ENCODE data around the gene SP4.

SP4 gene

DNA sequence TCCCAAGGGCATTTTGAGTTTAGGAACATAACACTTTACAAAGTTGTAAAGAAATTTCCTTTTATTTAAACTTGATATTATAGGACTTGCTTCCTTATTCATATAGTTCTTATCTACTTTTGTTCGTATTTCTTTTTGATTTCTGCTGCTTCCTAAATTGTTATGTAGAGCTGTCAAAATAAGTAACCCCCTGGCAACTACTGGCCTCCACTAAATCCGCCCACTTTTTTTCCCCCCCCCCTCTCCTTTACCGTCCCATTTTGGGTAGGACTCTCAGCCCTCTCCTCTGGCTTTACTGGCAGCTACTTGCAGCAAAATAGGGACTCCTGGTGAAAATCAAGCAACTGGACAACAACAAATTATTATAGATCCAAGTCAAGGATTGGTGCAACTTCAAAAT lies 1.1 kb downstream of the SP4 start:
- POLR2A ChIA-PET, result interaction anchor here (0.8 kb wide), 1 partner anchor 649 kb away, joined by 3 read pairs; no protein-coding TSS in a partner anchor
- no peak for DNase-seq (ENCODE audit: extremely low spot score)
- CTCF ChIA-PET, result interaction anchor here (0.6 kb wide), 1 partner anchor 653 kb away, joined by 3 read pairs; no protein-coding TSS in a partner anchor
- TF ChIP-seq TARDBP (IDR thresholded peaks at IDR 0.05) (no peak), ARNT (IDR thresholded peaks at IDR 0.05) (no peak), PKNOX1 (IDR thresholded peaks at IDR 0.05) (no peak), BHLHE40 (IDR thresholded peaks at IDR 0.05; ENCODE audit: borderline replicate concordance) (no peak), SP1 (IDR thresholded peaks at IDR 0.05) (no peak), FOXM1 (IDR thresholded peaks at IDR 0.05; ENCODE audit: borderline replicate concordance) (no peak), SUZ12 (IDR thresholded peaks at IDR 0.05) (no peak), L3MBTL2 (conservative IDR thresholded peaks at IDR 0.05) (no peak), ELF4 (IDR thresholded peaks at IDR 0.05) (no peak), HDGF (IDR thresholded peaks at IDR 0.05; ENCODE audit: borderline replicate concordance) (no peak), FOXK2 (IDR thresholded peaks at IDR 0.05) (no peak), LEF1 (IDR thresholded peaks at IDR 0.05; ENCODE audit: borderline replicate concordance) (no peak), CTBP1 (IDR thresholded peaks at IDR 0.05; ENCODE audit: borderline replicate concordance) (no peak)

DNA sequence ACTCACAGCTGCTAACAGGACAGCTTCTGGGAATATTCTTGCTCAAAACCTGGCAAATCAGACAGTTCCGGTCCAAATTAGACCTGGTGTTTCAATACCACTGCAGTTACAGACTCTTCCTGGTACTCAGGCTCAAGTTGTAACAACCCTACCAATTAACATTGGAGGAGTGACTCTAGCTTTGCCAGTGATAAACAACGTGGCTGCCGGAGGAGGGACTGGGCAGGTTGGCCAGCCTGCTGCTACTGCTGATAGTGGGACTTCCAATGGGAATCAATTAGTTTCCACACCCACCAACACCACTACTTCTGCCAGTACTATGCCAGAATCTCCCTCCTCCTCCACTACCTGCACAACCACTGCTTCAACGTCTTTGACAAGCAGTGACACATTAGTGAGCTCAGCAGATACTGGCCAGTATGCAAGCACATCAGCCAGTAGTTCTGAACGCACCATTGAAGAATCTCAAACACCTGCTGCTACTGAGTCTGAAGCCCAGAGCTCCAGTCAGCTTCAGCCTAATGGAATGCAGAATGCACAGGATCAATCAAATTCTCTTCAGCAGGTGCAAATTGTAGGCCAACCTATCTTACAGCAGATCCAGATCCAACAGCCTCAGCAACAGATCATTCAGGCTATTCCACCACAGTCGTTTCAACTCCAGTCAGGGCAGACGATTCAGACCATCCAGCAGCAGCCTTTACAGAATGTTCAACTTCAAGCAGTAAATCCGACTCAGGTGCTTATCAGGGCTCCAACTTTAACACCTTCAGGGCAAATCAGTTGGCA lies 2.1 kb downstream of the SP4 start:
- CTCF ChIA-PET, result interaction anchor here (0.6 kb wide), 1 partner anchor 653 kb away, joined by 3 read pairs; no protein-coding TSS in a partner anchor
- TF ChIP-seq TARDBP (IDR thresholded peaks at IDR 0.05) (no peak), SUZ12 (IDR thresholded peaks at IDR 0.05) (no peak), NFRKB (IDR thresholded peaks at IDR 0.05) (no peak), PKNOX1 (IDR thresholded peaks at IDR 0.05) (no peak), ARNT (IDR thresholded peaks at IDR 0.05) (no peak)
- POLR2A ChIA-PET, result interaction anchor here (0.8 kb wide), 1 partner anchor 650 kb away, joined by 3 read pairs; no protein-coding TSS in a partner anchor
- no peak for DNase-seq (ENCODE audit: extremely low spot score)

- CTCF ChIA-PET, result no interaction called here
- POLR2A ChIA-PET, result no interaction called here
- DNase-seq (ENCODE audit: extremely low spot score), result no peak
- TF ChIP-seq FOXA1 (IDR thresholded peaks at IDR 0.05) (no peak), TARDBP (IDR thresholded peaks at IDR 0.05) (no peak), FOXK2 (IDR thresholded peaks at IDR 0.05) (no peak), L3MBTL2 (conservative IDR thresholded peaks at IDR 0.05) (no peak), HDGF (IDR thresholded peaks at IDR 0.05; ENCODE audit: borderline replicate concordance) (no peak), ARNT (IDR thresholded peaks at IDR 0.05) (no peak), BHLHE40 (IDR thresholded peaks at IDR 0.05; ENCODE audit: borderline replicate concordance) (no peak), ZNF384 (IDR thresholded peaks at IDR 0.05) (no peak), CTBP1 (IDR thresholded peaks at IDR 0.05; ENCODE audit: borderline replicate concordance) (no peak), LEF1 (IDR thresholded peaks at IDR 0.05; ENCODE audit: borderline replicate concordance) (no peak), FOXM1 (IDR thresholded peaks at IDR 0.05; ENCODE audit: borderline replicate concordance) (no peak), PKNOX1 (IDR thresholded peaks at IDR 0.05) (no peak), SUZ12 (IDR thresholded peaks at IDR 0.05) (no peak), NFRKB (IDR thresholded peaks at IDR 0.05) (no peak), SP1 (IDR thresholded peaks at IDR 0.05) (no peak), ELF4 (IDR thresholded peaks at IDR 0.05) (no peak)
Observed at GRCh38 chr7:21430575-21430954, 2.7 kb downstream of the SP4 start.

DNA sequence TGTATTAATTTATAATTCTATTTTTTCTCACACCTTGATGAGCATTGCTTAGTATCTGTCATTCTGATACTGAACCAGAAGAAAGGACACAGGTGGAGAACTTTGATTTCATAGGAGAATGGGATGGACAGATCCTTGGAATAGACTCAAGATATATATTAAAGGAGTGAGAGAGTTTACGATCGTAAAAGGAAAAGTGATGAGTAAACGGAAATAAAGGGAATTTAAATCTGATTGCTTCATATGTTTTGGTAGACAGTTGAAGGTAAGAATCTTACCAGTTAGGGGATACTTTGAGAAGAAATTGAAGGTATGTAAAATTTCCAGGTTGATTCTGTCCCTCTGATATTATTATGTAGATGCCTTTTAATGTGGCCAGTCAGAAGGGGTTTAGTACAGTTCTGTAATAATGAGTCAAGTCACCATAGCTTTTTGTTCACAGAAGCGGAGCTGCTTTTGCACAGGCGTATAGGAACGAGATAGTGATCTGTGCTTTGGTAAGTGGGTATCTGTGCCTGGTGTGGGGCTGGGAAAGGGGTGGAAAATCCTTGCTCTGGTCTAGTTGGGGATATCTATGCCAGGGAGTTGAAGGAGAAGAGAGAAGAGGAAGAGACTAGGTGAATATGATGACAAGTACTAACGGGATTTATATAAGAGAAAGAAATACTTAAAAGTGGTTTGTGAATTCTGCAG lies 15.4 kb downstream of the SP4 start:
- POLR2A ChIA-PET, result no interaction called here
- DNase-seq (ENCODE audit: extremely low spot score), result no peak
- TF ChIP-seq LEF1 (IDR thresholded peaks at IDR 0.05; ENCODE audit: borderline replicate concordance) (no peak), ZNF384 (IDR thresholded peaks at IDR 0.05) (no peak), BHLHE40 (IDR thresholded peaks at IDR 0.05; ENCODE audit: borderline replicate concordance) (no peak), FOXK2 (IDR thresholded peaks at IDR 0.05) (no peak), SUZ12 (IDR thresholded peaks at IDR 0.05) (no peak), ARNT (IDR thresholded peaks at IDR 0.05) (no peak), CTBP1 (IDR thresholded peaks at IDR 0.05; ENCODE audit: borderline replicate concordance) (no peak), L3MBTL2 (conservative IDR thresholded peaks at IDR 0.05) (no peak), FOXM1 (IDR thresholded peaks at IDR 0.05; ENCODE audit: borderline replicate concordance) (no peak), FOXA1 (IDR thresholded peaks at IDR 0.05) (no peak), ELF4 (IDR thresholded peaks at IDR 0.05) (no peak), PKNOX1 (IDR thresholded peaks at IDR 0.05) (no peak)
- CTCF ChIA-PET, result no interaction called here

DNA sequence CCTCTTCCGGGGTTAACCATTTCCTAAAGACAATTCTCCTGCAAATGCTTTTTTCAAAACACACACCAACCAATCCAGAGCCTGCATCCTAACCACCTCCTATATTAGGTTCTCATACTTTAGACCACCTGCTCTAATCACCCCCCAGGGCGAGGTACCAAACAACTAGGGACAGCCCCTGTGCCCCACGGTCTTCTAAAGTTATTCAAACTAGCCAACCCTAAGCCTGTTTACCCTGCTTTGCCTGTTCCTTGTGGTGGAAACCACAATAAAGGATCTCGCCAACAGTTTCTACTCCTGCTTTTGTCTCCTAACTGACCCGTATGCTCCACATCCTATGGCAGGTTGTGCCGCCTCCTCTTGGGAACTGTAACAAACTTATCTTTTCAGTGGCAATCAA lies 21.1 kb downstream of the SP4 start:
- POLR2A ChIA-PET, result no interaction called here
- no peak for TF ChIP-seq NFRKB (IDR thresholded peaks at IDR 0.05)
- no peak for TF ChIP-seq ARNT (IDR thresholded peaks at IDR 0.05)
- no peak for TF ChIP-seq FOXM1 (IDR thresholded peaks at IDR 0.05; ENCODE audit: borderline replicate concordance)
- CTCF ChIA-PET, result no interaction called here
- DNase-seq (ENCODE audit: extremely low spot score), result no peak
